ENCODE measurements around the gene SPINT1. TPM values are rescaled to one million over a fixed set of nuclear protein-coding genes. Genes with fewer than 3 reads are reported as not detected.
A peak's percentile ranks its signal among the peaks of the same experiment; 100 is the strongest.
"Not testable (repeated sequence)": the region's sequence is repeated elsewhere in the genome, so short reads cannot be mapped to it uniquely, and the experiment has no call there.

The SPINT1 gene
- total RNA-seq, 1 donor: 60.3 TPM

- peak; percentile 61 to 85 (median 69) for DNase-seq (ENCODE audit: low read depth in 2 of 3, low spot score in 2 of 3)
These were observed 13.9 kb downstream of the SPINT1 start for GRCh38 chr15:40857601-40858341.

- no peak for DNase-seq (ENCODE audit: low read depth in 2 of 3, low spot score in 2 of 3)
These were observed 14.9 kb downstream of the SPINT1 start for GRCh38 chr15:40858706-40859105.

- peak; percentile 63 to 86 (median 82) for DNase-seq (ENCODE audit: low read depth in 2 of 3, low spot score in 2 of 3)
These were observed 15.5 kb downstream of the SPINT1 start for GRCh38 chr15:40859206-40859851.

- DNase-seq (ENCODE audit: low read depth in 2 of 3, low spot score in 2 of 3): not testable (repeated sequence)
These were observed 17.3 kb downstream of the SPINT1 start for GRCh38 chr15:40861147-40861546.

- no peak for DNase-seq (ENCODE audit: low read depth in 2 of 3, low spot score in 2 of 3)
These were observed 19.9 kb downstream of the SPINT1 start for GRCh38 chr15:40863660-40864270.

- DNase-seq (ENCODE audit: low read depth in 2 of 3, low spot score in 2 of 3): no peak
These were observed 23.4 kb downstream of the SPINT1 start for GRCh38 chr15:40867199-40867598.

- DNase-seq (ENCODE audit: low read depth in 2 of 3, low spot score in 2 of 3): no peak
These were observed 25.8 kb downstream of the SPINT1 start for GRCh38 chr15:40869686-40870085.

GRCh38 chr15:40870716-40871115 lies 26.9 kb downstream of the SPINT1 start:
- no peak for DNase-seq (ENCODE audit: low read depth in 2 of 3, low spot score in 2 of 3)

- no peak for DNase-seq (ENCODE audit: low read depth in 2 of 3, low spot score in 2 of 3)
These were observed 28.1 kb downstream of the SPINT1 start for GRCh38 chr15:40871749-40872617.

- no peak for DNase-seq (ENCODE audit: low read depth in 2 of 3, low spot score in 2 of 3)
These were observed 29.2 kb downstream of the SPINT1 start for GRCh38 chr15:40872791-40873693.

GRCh38 chr15:40873694-40874561 lies 30.1 kb downstream of the SPINT1 start, which contains the start of gene RHOV:
Gene RHOV, minus strand, starts transcription at chr15:40874234. Its CDS starts 95 bp downstream, at chr15:40874139.
- peak in 1 of 3 donors; percentile 61 for DNase-seq (ENCODE audit: low read depth in 2 of 3, low spot score in 2 of 3)

GRCh38 chr15:40875991-40876730 lies 32.3 kb downstream of the SPINT1 start:
- DNase-seq (ENCODE audit: low read depth in 2 of 3, low spot score in 2 of 3): no peak

- no peak for DNase-seq (ENCODE audit: low read depth in 2 of 3, low spot score in 2 of 3)
These were observed 33.8 kb downstream of the SPINT1 start for GRCh38 chr15:40877694-40878093.

GRCh38 chr15:40878785-40879184 lies 34.9 kb downstream of the SPINT1 start:
- DNase-seq (ENCODE audit: low read depth in 2 of 3, low spot score in 2 of 3): peak in 1 of 3 donors; percentile 45

GRCh38 chr15:40879609-40880008 lies 35.8 kb downstream of the SPINT1 start:
- DNase-seq (ENCODE audit: low read depth in 2 of 3, low spot score in 2 of 3): no peak

- no peak for DNase-seq (ENCODE audit: low read depth in 2 of 3, low spot score in 2 of 3)
These were observed 37.5 kb downstream of the SPINT1 start for GRCh38 chr15:40881351-40881750.

- DNase-seq (ENCODE audit: low read depth in 2 of 3, low spot score in 2 of 3): no peak
These were observed 42.7 kb downstream of the SPINT1 start for GRCh38 chr15:40886586-40886985.

GRCh38 chr15:40889112-40889511 lies 45.3 kb downstream of the SPINT1 start:
- no peak for DNase-seq (ENCODE audit: low read depth in 2 of 3, low spot score in 2 of 3)
